ENCODE data around the gene PTPN5.
A peak's percentile ranks its signal among the peaks of the same experiment; 100 is the strongest.

- no peak for TF ChIP-seq POLR2A (IDR thresholded peaks at IDR 0.05)
- TF ChIP-seq, protein P1, sequence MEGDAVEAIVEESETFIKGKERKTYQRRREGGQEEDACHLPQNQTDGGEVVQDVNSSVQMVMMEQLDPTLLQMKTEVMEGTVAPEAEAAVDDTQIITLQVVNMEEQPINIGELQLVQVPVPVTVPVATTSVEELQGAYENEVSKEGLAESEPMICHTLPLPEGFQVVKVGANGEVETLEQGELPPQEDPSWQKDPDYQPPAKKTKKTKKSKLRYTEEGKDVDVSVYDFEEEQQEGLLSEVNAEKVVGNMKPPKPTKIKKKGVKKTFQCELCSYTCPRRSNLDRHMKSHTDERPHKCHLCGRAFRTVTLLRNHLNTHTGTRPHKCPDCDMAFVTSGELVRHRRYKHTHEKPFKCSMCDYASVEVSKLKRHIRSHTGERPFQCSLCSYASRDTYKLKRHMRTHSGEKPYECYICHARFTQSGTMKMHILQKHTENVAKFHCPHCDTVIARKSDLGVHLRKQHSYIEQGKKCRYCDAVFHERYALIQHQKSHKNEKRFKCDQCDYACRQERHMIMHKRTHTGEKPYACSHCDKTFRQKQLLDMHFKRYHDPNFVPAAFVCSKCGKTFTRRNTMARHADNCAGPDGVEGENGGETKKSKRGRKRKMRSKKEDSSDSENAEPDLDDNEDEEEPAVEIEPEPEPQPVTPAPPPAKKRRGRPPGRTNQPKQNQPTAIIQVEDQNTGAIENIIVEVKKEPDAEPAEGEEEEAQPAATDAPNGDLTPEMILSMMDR (IDR thresholded peaks at IDR 0.05 in 8 of 11, conservative IDR thresholded peaks at IDR 0.05 in 3 of 11), result no peak
- TF ChIP-seq POLR2AphosphoS5 (IDR thresholded peaks at IDR 0.05), result peak in 1 of 3 donors; percentile 20
These were observed 89.9 kb downstream of the PTPN5 start for GRCh38 chr11:18701614-18702216.
